Brain microvascular endothelial cell (primary cell): Measurements from ENCODE around the gene MAP2K4.

Source experiments
- DNase-seq: peaks from one replicate; pipeline ENCODE4 v3.0.0-alpha.2; 2020
- H3K27ac ChIP-seq: fragments of 250-450 bp; sonication (Bioruptor Pico); 2 replicates; pipeline ENCODE4 v1.5.1; 2020; ENCODE audit warnings: mild to moderate bottlenecking, moderate library complexity
- H3K27me3 ChIP-seq: fragments of 250-450 bp; sonication (Bioruptor Pico); replicated peaks from 2 replicates; pipeline ENCODE4 v1.5.1; 2020; ENCODE audit warnings: mild to moderate bottlenecking
- H3K36me3 ChIP-seq: fragments of 250-450 bp; sonication (Bioruptor Pico); replicated peaks from 2 replicates; pipeline ENCODE4 v1.5.1; 2020; ENCODE audit warnings: mild to moderate bottlenecking
- H3K4me3 ChIP-seq: 2 replicates; pipeline ENCODE4 v1.5.1; 2011; ENCODE audit warnings: low read depth, mild to moderate bottlenecking, control low read depth, low read length, moderate library complexity
- CTCF ChIP-seq: IDR thresholded peaks from 2 replicates; pipeline ENCODE4 v1.5.1; 2011; ENCODE audit warnings: low read depth, mild to moderate bottlenecking, moderate library complexity, low read length, control low read depth, inconsistent platforms; ENCODE audit errors: missing control alignments
- in situ Hi-C: cut with HindIII; loops from 2 replicates; pipeline ENCODE4 v1.10.0; 2017; ENCODE audit warnings: low sequenced_read_pairs, low pct_ligation_motif_present

MAP2K4 gene

GRCh38 chr17:12097326-12097725 lies 76.6 kb downstream of the MAP2K4 start:
- Histone ChIP-seq H3K27me3 (no peaks in the 10 kb centered on the region), H3K4me3 (no peak overlapping the region), H3K36me3 (no peaks in the 10 kb centered on the region), H3K27ac (peak overlapping the region; percentile 77)
- in situ Hi-C loops, result no loop called here
- TF ChIP-seq CTCF, result no peak
- peak; percentile 49 for DNase-seq

- DNase-seq, result no peak
- Histone ChIP-seq H3K4me3 (no peak overlapping the region), H3K27me3 (no peaks in the 10 kb centered on the region), H3K27ac (no peak overlapping the region), H3K36me3 (no peaks in the 10 kb centered on the region)
- no peak for TF ChIP-seq CTCF
- in situ Hi-C loops, result no loop called here
Observed at GRCh38 chr17:12098568-12098967, 77.9 kb downstream of the MAP2K4 start.

GRCh38 chr17:12099412-12099811 lies 78.7 kb downstream of the MAP2K4 start:
- no peak overlapping the region for H3K4me3 ChIP-seq
- no peaks in the 10 kb centered on the region for H3K36me3 ChIP-seq
- DNase-seq, result no peak
- no peak for TF ChIP-seq CTCF
- H3K27ac ChIP-seq, result no peak overlapping the region
- H3K27me3 ChIP-seq, result no peaks in the 10 kb centered on the region
- in situ Hi-C loops, result no loop called here

GRCh38 chr17:12104831-12105230 lies 84.2 kb downstream of the MAP2K4 start:
- no peak for DNase-seq
- no peaks in the 10 kb centered on the region for H3K36me3 ChIP-seq
- H3K27ac ChIP-seq, result no peak overlapping the region
- TF ChIP-seq CTCF, result no peak
- in situ Hi-C loops, result no loop called here
- no peaks in the 10 kb centered on the region for H3K27me3 ChIP-seq
- H3K4me3 ChIP-seq, result no peak overlapping the region

- H3K27me3 ChIP-seq, result no peaks in the 10 kb centered on the region
- no peak for TF ChIP-seq CTCF
- H3K4me3 ChIP-seq, result no peak overlapping the region
- no peak overlapping the region for H3K27ac ChIP-seq
- DNase-seq, result no peak
- in situ Hi-C loops, result no loop called here
- no peaks in the 10 kb centered on the region for H3K36me3 ChIP-seq
Observed at GRCh38 chr17:12107905-12108304, 87.2 kb downstream of the MAP2K4 start.

GRCh38 chr17:12110906-12111305 lies 90.2 kb downstream of the MAP2K4 start:
- in situ Hi-C loops, result no loop called here
- Histone ChIP-seq H3K4me3 (no peak overlapping the region), H3K27me3 (no peaks in the 10 kb centered on the region), H3K27ac (no peak overlapping the region), H3K36me3 (peaks cover 2% of the 10 kb centered on the region)
- no peak for DNase-seq
- TF ChIP-seq CTCF, result no peak
